HEK293 (cell line): Measurements from ENCODE around the gene VEZF1.
A peak's percentile ranks its signal among the peaks of the same experiment; 100 is the strongest.

Source experiments
- ELK4 ChIP-seq: IDR thresholded peaks from 2 replicates; pipeline ENCODE4 v1.6.1; 2011; ENCODE audit warnings: mild to moderate bottlenecking, low read depth, low read length, borderline replicate concordance
- IKZF3 ChIP-seq: fragments of 450-650 bp; IDR thresholded peaks from 2 replicates; pipeline ENCODE4 v1.5.0; 2018; ENCODE audit warnings: missing biosample characterization, mild to moderate bottlenecking, missing genetic modification characterization, moderate library complexity
- YY1 ChIP-seq: fragments of 450-650 bp; formaldehyde crosslinking; IDR thresholded peaks from 2 replicates; pipeline ENCODE4 v1.5.1; 2018; ENCODE audit warnings: missing biosample characterization, missing genetic modification characterization
- ZBTB8A ChIP-seq: fragments of 450-650 bp; formaldehyde crosslinking; IDR thresholded peaks from 2 replicates; pipeline ENCODE4 v1.5.1; 2016; ENCODE audit warnings: missing biosample characterization, missing genetic modification characterization
- ZNF132 ChIP-seq: fragments of 450-650 bp; formaldehyde crosslinking; IDR thresholded peaks from 2 replicates; pipeline ENCODE4 v1.5.1; 2017; ENCODE audit warnings: missing biosample characterization, missing genetic modification characterization, borderline replicate concordance
- ZNF175 ChIP-seq: fragments of 450-650 bp; formaldehyde crosslinking; IDR thresholded peaks from 2 replicates; pipeline ENCODE4 v1.5.1; 2016; ENCODE audit warnings: missing biosample characterization, missing genetic modification characterization
- ZNF48 ChIP-seq: fragments of 450-650 bp; formaldehyde crosslinking; IDR thresholded peaks from 2 replicates; pipeline ENCODE4 v1.5.1; 2016; ENCODE audit warnings: missing biosample characterization, missing genetic modification characterization
- ZNF561 ChIP-seq: fragments of 450-650 bp; IDR thresholded peaks from 2 replicates; pipeline ENCODE4 v1.5.1; 2018; ENCODE audit warnings: missing biosample characterization, missing genetic modification characterization, borderline replicate concordance
- ZNF792 ChIP-seq: fragments of 450-650 bp; formaldehyde crosslinking; IDR thresholded peaks from 2 replicates; pipeline ENCODE4 v1.5.1; 2016; ENCODE audit warnings: missing biosample characterization, missing genetic modification characterization
- TF ChIP-seq, protein P1 (sequence below): fragments of 450-650 bp; formaldehyde crosslinking; IDR thresholded peaks from 2 replicates; pipeline ENCODE4 v1.5.1; 2016; ENCODE audit warnings: missing biosample characterization, missing genetic modification characterization
- TF ChIP-seq, protein P2 (sequence below): fragments of 450-650 bp; formaldehyde crosslinking; IDR thresholded peaks from 2 replicates; pipeline ENCODE4 v1.5.1; 2016; ENCODE audit warnings: missing biosample characterization, missing genetic modification characterization

GRCh38 chr17:57988301-57989250, 522 bp upstream of the VEZF1 start:
- TF ChIP-seq ZBTB8A (tag by site-specific recombination), result peak; percentile 18; the same call in 1 of the 2 replicates
- peak; percentile 67 for TF ChIP-seq YY1 (tag by site-specific recombination)
- TF ChIP-seq ELK4, result no peak
- no peak for TF ChIP-seq ZNF132 (tag by site-specific recombination)
- TF ChIP-seq, protein P1, sequence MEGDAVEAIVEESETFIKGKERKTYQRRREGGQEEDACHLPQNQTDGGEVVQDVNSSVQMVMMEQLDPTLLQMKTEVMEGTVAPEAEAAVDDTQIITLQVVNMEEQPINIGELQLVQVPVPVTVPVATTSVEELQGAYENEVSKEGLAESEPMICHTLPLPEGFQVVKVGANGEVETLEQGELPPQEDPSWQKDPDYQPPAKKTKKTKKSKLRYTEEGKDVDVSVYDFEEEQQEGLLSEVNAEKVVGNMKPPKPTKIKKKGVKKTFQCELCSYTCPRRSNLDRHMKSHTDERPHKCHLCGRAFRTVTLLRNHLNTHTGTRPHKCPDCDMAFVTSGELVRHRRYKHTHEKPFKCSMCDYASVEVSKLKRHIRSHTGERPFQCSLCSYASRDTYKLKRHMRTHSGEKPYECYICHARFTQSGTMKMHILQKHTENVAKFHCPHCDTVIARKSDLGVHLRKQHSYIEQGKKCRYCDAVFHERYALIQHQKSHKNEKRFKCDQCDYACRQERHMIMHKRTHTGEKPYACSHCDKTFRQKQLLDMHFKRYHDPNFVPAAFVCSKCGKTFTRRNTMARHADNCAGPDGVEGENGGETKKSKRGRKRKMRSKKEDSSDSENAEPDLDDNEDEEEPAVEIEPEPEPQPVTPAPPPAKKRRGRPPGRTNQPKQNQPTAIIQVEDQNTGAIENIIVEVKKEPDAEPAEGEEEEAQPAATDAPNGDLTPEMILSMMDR, result no peak
- no peak for TF ChIP-seq ZNF561 (tag by site-specific recombination)
- TF ChIP-seq ZNF792 (tag by site-specific recombination), result 0 out of 2 replicates have a peak, but pooled peaks have one; percentile 50
- 0 out of 2 replicates have a peak, but pooled peaks have one; percentile 6 for TF ChIP-seq IKZF3
- TF ChIP-seq, protein P2, sequence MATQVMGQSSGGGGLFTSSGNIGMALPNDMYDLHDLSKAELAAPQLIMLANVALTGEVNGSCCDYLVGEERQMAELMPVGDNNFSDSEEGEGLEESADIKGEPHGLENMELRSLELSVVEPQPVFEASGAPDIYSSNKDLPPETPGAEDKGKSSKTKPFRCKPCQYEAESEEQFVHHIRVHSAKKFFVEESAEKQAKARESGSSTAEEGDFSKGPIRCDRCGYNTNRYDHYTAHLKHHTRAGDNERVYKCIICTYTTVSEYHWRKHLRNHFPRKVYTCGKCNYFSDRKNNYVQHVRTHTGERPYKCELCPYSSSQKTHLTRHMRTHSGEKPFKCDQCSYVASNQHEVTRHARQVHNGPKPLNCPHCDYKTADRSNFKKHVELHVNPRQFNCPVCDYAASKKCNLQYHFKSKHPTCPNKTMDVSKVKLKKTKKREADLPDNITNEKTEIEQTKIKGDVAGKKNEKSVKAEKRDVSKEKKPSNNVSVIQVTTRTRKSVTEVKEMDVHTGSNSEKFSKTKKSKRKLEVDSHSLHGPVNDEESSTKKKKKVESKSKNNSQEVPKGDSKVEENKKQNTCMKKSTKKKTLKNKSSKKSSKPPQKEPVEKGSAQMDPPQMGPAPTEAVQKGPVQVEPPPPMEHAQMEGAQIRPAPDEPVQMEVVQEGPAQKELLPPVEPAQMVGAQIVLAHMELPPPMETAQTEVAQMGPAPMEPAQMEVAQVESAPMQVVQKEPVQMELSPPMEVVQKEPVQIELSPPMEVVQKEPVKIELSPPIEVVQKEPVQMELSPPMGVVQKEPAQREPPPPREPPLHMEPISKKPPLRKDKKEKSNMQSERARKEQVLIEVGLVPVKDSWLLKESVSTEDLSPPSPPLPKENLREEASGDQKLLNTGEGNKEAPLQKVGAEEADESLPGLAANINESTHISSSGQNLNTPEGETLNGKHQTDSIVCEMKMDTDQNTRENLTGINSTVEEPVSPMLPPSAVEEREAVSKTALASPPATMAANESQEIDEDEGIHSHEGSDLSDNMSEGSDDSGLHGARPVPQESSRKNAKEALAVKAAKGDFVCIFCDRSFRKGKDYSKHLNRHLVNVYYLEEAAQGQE (tag by site-specific recombination), result peak; percentile 85
- TF ChIP-seq ZNF48 (tag by site-specific recombination), result no peak
- TF ChIP-seq ZNF175 (tag by site-specific recombination), result no peak
